GM23248 (cell line): ENCODE data around the gene ETF1. TPM values are rescaled to one million over a fixed set of nuclear protein-coding genes. Genes with fewer than 3 reads are reported as not detected.

Source experiments
- DNase-seq: peaks from one replicate; pipeline ENCODE4 v3.0.0-alpha.2; 2015
- H2AFZ ChIP-seq: fragments of 200-600 bp; sonication (generic); 2 replicates; pipeline ENCODE4 v1.6.1; 2016; ENCODE audit warnings: antibody characterized with exemption
- H3F3A ChIP-seq: fragments of 200-600 bp; sonication (generic); 2 replicates; pipeline ENCODE4 v1.6.1; 2016; ENCODE audit warnings: mild to moderate bottlenecking, antibody characterized with exemption, mixed run types; ENCODE audit not compliant: insufficient read depth
- H3K27ac ChIP-seq: fragments of 200-600 bp; sonication (generic); 2 replicates; pipeline ENCODE4 v1.5.1; 2016; ENCODE audit warnings: mild to moderate bottlenecking
- H3K27me3 ChIP-seq: fragments of 200-600 bp; sonication (generic); replicated peaks from 2 replicates; pipeline ENCODE4 v1.6.1; 2016; ENCODE audit warnings: mild to moderate bottlenecking; ENCODE audit not compliant: insufficient read depth
- H3K36me3 ChIP-seq: fragments of 200-600 bp; sonication (generic); 2 replicates; pipeline ENCODE4 v1.6.1; 2016; ENCODE audit warnings: low read depth, mild to moderate bottlenecking
- H3K4me1 ChIP-seq: fragments of 200-600 bp; sonication (generic); 2 replicates; pipeline ENCODE4 v1.6.1; 2016; ENCODE audit warnings: mild to moderate bottlenecking; ENCODE audit not compliant: insufficient read depth
- H3K4me2 ChIP-seq: fragments of 200-600 bp; sonication (generic); one replicate; pipeline ENCODE4 v1.6.1; 2016; ENCODE audit warnings: mild to moderate bottlenecking; ENCODE audit not compliant: unreplicated experiment
- H3K4me3 ChIP-seq: fragments of 200-600 bp; sonication (generic); 2 replicates; pipeline ENCODE4 v1.5.1; 2016; ENCODE audit warnings: mild to moderate bottlenecking
- H3K79me2 ChIP-seq: fragments of 200-600 bp; sonication (generic); 2 replicates; pipeline ENCODE4 v1.6.1; 2016; ENCODE audit warnings: mild to moderate bottlenecking; ENCODE audit not compliant: insufficient read depth
- H3K9ac ChIP-seq: fragments of 200-600 bp; sonication (generic); 2 replicates; pipeline ENCODE4 v1.6.1; 2016; ENCODE audit warnings: mild to moderate bottlenecking
- H3K9me2 ChIP-seq: fragments of 200-600 bp; sonication (generic); 2 replicates; pipeline ENCODE4 v1.6.1; 2016; ENCODE audit warnings: mixed run types, mild to moderate bottlenecking, moderate library complexity; ENCODE audit not compliant: insufficient read depth
- H3K9me3 ChIP-seq: fragments of 200-600 bp; sonication (generic); one replicate; pipeline ENCODE4 v1.6.1; 2017; ENCODE audit warnings: low read depth
- H4K20me1 ChIP-seq: fragments of 200-600 bp; sonication (generic); 2 replicates; pipeline ENCODE4 v1.6.0; 2016; ENCODE audit not compliant: insufficient read depth
- EZH2 ChIP-seq: fragments of 200-600 bp; sonication (generic); IDR thresholded peaks from 2 replicates; pipeline ENCODE4 v1.6.1; 2018; ENCODE audit warnings: antibody characterized with exemption, mild to moderate bottlenecking; ENCODE audit not compliant: insufficient read depth, poor library complexity, severe bottlenecking
- EZH2phosphoT487 ChIP-seq: fragments of 200-600 bp; sonication (generic); IDR thresholded peaks from 2 replicates; pipeline ENCODE4 v1.6.1; 2018; ENCODE audit warnings: antibody characterized with exemption, moderate library complexity, mild to moderate bottlenecking, low read depth; ENCODE audit not compliant: insufficient read depth
- WGBS, 2 experiments: methylation state at CpG; one replicate each; pipeline ENCODE4 v1.1.6; 2015 to 2017; ENCODE audit warnings: low lambda C conversion rate in 2 of 2, low coverage in 1 of 2; ENCODE audit errors: missing lambda C conversion rate in 2 of 2; 5-methylcytosine and 5-hydroxymethylcytosine counted together
- in situ Hi-C: fragments of 300-500 bp; cut with MboI; formaldehyde crosslinking; loops from 2 replicates; pipeline ENCODE4 v1.15.0; 2020
- polyA plus RNA-seq: library from polyadenylated mRNA; unstranded; fragments of >200 nt; fragmentation: Nextera tagmentation; extraction: Ambion mirVana; gene quantifications from 2 replicates; pipeline ENCODE4 v1.2.1, GENCODE V29; 2016
- total RNA-seq: library from RNA; depleted of rRNA; stranded (reverse); fragments of >200 nt; shearing (Covaris generic); gene quantifications from 2 replicates; pipeline ENCODE4 v1.2.3, GENCODE V29; 2014

Gene ETF1
- total and polyA plus RNA-seq, 2 experiments from 2014 or later = 74.1 to 124 TPM

- H3K27ac ChIP-seq = no peak overlapping the region
- H4K20me1 ChIP-seq = peaks cover 4% of the 10 kb centered on the region; the same call in 1 of the 2 replicates
- no peaks in the 10 kb centered on the region for H3K4me1 ChIP-seq
- H3K9me3 ChIP-seq = no peaks in the 10 kb centered on the region
- H3K4me3 ChIP-seq = no peak overlapping the region
- no peaks in the 10 kb centered on the region for H3K27me3 ChIP-seq
- H3F3A ChIP-seq = peaks cover 76% of the 10 kb centered on the region
- H3K9me2 ChIP-seq = no peaks in the 10 kb centered on the region
- peaks cover 91% of the 10 kb centered on the region for H3K79me2 ChIP-seq
- H3K9ac ChIP-seq = no peak overlapping the region
- H2AFZ ChIP-seq = no peak overlapping the region
- no peak overlapping the region for H3K4me2 ChIP-seq
- TF ChIP-seq EZH2phosphoT487 (no peak), EZH2 (no peak)
- 96 to 98% methylated on average over 7 of the region's 7 CpGs for WGBS, 2 experiments
- no peak for DNase-seq
- in situ Hi-C loops = no loop called here
- H3K36me3 ChIP-seq = peaks cover 90% of the 10 kb centered on the region
These were observed 16.9 kb upstream of the ETF1 start for GRCh38 chr5:138559937-138560336.

- Histone ChIP-seq H3F3A (peaks cover 86% of the 10 kb centered on the region), H3K36me3 (peaks cover 86% of the 10 kb centered on the region), H3K9ac (no peak overlapping the region), H3K27me3 (no peaks in the 10 kb centered on the region), H3K79me2 (peaks cover 82% of the 10 kb centered on the region), H3K9me2 (no peaks in the 10 kb centered on the region), H3K4me3 (no peak overlapping the region), H3K4me2 (no peak overlapping the region), H3K4me1 (no peaks in the 10 kb centered on the region), H3K9me3 (no peaks in the 10 kb centered on the region), H4K20me1 (no peaks in the 10 kb centered on the region), H3K27ac (no peak overlapping the region), H2AFZ (no peak overlapping the region)
- no peak for DNase-seq
- TF ChIP-seq EZH2 (no peak), EZH2phosphoT487 (no peak)
- in situ Hi-C loops = no loop called here
- 90% methylated on average over 2 of the region's 2 CpGs for WGBS, 2 experiments
These were observed 14.6 kb upstream of the ETF1 start for GRCh38 chr5:138557677-138558076.

GRCh38 chr5:138554143-138554542 is 11.1 kb upstream of the ETF1 start:
- in situ Hi-C loops = no loop called here
- H3K27me3 ChIP-seq = no peaks in the 10 kb centered on the region
- H3K9me2 ChIP-seq = no peaks in the 10 kb centered on the region
- H3F3A ChIP-seq = peaks cover 80% of the 10 kb centered on the region
- WGBS, 2 experiments = 0 to 7% methylated on average over 1 of the region's 1 CpG
- peaks cover 56% of the 10 kb centered on the region for H3K36me3 ChIP-seq
- no peaks in the 10 kb centered on the region for H4K20me1 ChIP-seq
- no peak overlapping the region for H3K4me3 ChIP-seq
- no peaks in the 10 kb centered on the region for H3K9me3 ChIP-seq
- H3K4me1 ChIP-seq = no peaks in the 10 kb centered on the region
- DNase-seq = no peak
- TF ChIP-seq EZH2 = no peak
- TF ChIP-seq EZH2phosphoT487 = no peak
- H3K79me2 ChIP-seq = peaks cover 84% of the 10 kb centered on the region
- H2AFZ ChIP-seq = no peak overlapping the region
- H3K27ac ChIP-seq = peak overlapping the region; percentile 13; the same call in 1 of the 2 replicates
- no peak overlapping the region for H3K4me2 ChIP-seq
- no peak overlapping the region for H3K9ac ChIP-seq

GRCh38 chr5:138553437-138554095 is 10.5 kb upstream of the ETF1 start:
- H3F3A ChIP-seq = peaks cover 75% of the 10 kb centered on the region
- DNase-seq = no peak
- H3K9ac ChIP-seq = no peak overlapping the region
- H3K27me3 ChIP-seq = no peaks in the 10 kb centered on the region
- no peaks in the 10 kb centered on the region for H3K4me1 ChIP-seq
- H3K9me3 ChIP-seq = no peaks in the 10 kb centered on the region
- no peak overlapping the region for H3K4me2 ChIP-seq
- no peaks in the 10 kb centered on the region for H3K9me2 ChIP-seq
- H3K27ac ChIP-seq = 0 out of 2 replicates have a peak overlapping the region, but pooled peaks have one; percentile 6
- H3K36me3 ChIP-seq = peaks cover 51% of the 10 kb centered on the region
- no peak overlapping the region for H2AFZ ChIP-seq
- H3K4me3 ChIP-seq = no peak overlapping the region
- in situ Hi-C loops = no loop called here
- 74 to 80% methylated on average over 5 of the region's 5 CpGs for WGBS, 2 experiments
- H3K79me2 ChIP-seq = peaks cover 84% of the 10 kb centered on the region
- no peaks in the 10 kb centered on the region for H4K20me1 ChIP-seq
- TF ChIP-seq EZH2phosphoT487 (no peak), EZH2 (no peak)

- H3K9ac ChIP-seq = no peak overlapping the region
- H3K27me3 ChIP-seq = no peaks in the 10 kb centered on the region
- H3K9me2 ChIP-seq = no peaks in the 10 kb centered on the region
- no peaks in the 10 kb centered on the region for H3K4me1 ChIP-seq
- no peak overlapping the region for H3K4me3 ChIP-seq
- no peaks in the 10 kb centered on the region for H4K20me1 ChIP-seq
- no peak overlapping the region for H3K4me2 ChIP-seq
- no peak for DNase-seq
- peaks cover 42% of the 10 kb centered on the region for H3K36me3 ChIP-seq
- in situ Hi-C loops = no loop called here
- WGBS, 2 experiments = 66 to 79% methylated on average over 4 of the region's 4 CpGs
- 0 out of 2 replicates have a peak overlapping the region, but pooled peaks have one; percentile 6 for H3K27ac ChIP-seq
- no peak overlapping the region for H2AFZ ChIP-seq
- peaks cover 67% of the 10 kb centered on the region for H3F3A ChIP-seq
- H3K9me3 ChIP-seq = no peaks in the 10 kb centered on the region
- no peak for TF ChIP-seq EZH2
- TF ChIP-seq EZH2phosphoT487 = no peak
- H3K79me2 ChIP-seq = peaks cover 84% of the 10 kb centered on the region
These were observed 9.6 kb upstream of the ETF1 start for GRCh38 chr5:138552657-138553056.
